NCI-H2196 treated with DMSO at 0.1 percent for 48 hours (cell line): ENCODE measurements around the gene METTL23.
A peak's percentile ranks its signal among the peaks of the same experiment; 100 is the strongest.

ENCODE experiments used
- DNase-seq: peaks from one replicate; lab custom pipeline; 2025; ENCODE audit not compliant: unreplicated experiment; lab: John Stamatoyannopoulos, UW

Gene METTL23, protein sequence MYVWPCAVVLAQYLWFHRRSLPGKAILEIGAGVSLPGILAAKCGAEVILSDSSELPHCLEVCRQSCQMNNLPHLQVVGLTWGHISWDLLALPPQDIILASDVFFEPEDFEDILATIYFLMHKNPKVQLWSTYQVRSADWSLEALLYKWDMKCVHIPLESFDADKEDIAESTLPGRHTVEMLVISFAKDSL

DNA sequence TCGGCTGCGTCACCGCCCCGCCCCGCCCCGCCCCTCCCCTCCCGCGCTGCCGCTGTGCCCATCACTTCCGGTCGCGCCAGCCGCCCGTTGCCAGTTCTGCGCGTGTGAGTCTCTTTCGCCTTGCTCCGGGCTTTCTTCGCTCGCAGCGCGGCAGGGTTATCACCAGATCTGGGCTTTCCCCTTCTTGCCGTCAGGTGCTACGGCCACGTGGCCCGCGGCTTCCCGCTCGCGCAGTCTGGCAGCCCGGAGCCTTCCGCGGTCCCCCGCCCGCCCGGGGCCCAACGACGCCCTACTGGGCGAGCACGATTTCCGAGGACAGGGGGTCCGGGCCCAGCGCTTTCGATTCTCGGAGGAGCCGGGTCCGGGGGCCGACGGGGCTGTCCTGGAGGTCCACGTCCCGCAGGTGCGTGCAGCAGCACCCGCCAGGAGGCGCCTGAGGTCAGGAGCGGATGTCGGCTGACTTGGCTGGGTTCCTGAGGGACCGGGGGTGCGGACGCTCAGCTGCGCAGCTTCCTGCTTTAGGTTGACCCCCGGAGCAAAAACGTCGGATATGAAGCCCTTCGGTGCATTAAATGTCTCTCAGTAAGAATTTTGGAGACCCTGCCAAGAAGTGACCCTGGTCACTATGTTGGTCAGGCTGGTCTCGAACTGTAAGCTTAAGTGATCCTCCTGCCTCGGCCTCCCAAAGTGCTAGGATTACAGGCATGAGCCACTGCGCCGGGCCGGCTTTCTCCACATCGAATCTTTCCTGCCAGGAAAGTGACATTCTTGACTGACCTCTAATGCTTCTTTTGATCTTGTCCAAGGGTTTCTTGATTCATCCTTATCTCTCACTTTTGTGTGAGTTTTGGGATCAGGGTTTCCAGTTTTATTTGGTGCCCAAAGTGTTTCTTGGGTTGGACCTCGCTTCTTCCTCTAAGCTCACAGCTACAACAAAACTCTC is at the start of gene METTL23:
Gene METTL23 (plus strand): TSS at position 64 of the 943 bp plus-strand sequence. CDS start 2,872 bp downstream, outside the sequence.
- DNase-seq: peak; percentile 66

DNA sequence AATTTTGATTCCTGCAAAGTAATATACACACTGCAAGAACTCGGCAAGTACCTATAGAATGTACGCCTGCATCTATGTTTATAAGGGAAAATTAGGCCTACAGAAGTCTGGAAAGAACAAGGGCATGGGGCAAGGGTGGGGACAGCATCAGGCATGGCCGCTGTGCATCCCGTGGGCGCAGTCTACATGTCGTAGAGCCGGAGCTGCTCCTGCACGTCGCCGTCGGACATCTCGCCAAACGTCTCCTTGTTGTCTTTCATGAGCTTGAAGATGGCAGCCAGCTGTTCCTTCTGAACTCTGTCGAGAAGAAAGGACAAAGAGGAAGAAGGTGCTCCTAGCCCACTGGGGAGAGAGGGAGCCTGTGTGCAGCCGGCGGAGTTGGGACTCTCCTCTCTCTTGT is 49.2 kb upstream of the METTL23 start:
- DNase-seq: no peak

DNA sequence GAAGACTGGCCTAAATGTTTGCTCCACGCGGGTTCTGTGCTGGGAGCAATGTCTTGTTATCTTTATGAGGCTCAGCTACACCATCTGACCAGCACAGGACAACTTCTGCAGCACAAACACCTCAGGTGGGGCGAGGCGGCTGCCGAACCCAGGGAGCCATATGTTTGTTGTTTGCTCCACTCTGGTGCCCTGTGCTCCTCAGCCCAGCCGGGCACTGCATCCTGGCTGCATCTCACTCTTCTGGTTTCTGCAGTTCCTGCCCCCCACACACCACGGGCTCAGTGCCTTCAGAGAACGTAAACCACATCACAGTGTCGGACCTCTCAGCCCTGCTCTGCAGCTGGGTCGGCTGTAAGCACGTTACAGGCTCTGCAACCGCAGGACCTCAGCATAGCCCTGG is 48.3 kb upstream of the METTL23 start:
- DNase-seq: no peak

DNA sequence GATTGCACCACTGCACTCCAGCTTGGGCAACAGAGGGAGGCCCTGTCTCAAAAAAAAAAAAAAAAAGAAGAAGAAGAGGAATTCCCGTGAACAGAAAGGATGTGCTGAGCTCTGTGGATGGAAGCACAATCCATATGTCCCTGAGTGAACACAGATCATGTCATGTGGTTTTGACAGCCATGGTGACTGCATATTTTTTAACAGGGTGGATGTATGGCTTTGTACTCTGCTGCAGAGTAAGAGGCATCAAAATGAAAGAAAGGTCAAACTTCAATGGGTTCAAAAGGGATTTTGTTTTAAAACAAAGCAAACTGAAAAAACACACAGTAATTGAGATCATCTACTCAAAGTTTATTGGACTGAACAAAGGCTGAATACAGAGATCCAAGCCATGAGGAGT is 47.4 kb upstream of the METTL23 start:
- DNase-seq: no peak

DNA sequence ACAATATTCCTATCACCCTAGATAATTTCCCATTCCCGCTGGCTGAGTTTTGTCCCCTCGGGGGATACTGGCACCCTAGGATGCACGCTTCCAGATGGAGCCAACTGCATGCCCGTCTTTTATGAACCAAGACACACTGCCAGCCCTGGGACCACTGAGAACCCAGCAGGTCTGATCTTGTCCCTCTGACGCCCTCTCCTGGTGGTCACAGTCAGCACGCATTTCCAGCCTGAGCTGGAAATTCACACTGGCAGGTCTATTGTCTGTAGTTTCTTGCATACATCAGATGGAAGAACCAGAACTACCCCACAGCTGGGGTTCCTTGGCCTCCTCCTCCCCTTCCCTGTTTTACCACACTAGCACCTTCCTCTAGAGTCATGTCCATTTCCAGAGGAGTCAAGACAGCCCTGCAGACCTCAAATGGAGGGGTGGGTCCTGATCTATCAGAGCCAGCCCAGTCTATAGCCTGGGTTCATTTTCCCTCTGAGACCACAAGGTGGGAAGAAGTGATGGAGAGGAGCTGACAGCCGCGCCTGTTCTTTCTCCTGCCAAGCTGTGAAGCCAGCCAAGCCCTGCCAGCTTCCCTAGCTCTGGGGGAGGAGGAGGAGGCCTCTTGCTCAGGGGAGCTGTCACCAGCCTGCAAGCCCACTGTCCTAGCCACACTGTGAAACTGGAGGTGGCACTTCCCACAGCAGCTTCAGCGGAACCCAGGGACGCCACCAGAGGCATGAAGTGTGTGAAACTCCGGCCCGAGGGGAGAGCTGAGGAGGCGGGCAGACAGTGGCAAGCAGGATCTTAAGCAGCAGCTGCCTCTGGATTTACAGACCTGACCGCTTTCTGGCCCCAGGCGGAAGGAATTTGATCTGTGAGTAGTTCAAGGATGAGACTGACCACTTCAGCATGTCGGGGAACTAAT is 45.2 kb upstream of the METTL23 start:
- peak; percentile 47 for DNase-seq

DNA sequence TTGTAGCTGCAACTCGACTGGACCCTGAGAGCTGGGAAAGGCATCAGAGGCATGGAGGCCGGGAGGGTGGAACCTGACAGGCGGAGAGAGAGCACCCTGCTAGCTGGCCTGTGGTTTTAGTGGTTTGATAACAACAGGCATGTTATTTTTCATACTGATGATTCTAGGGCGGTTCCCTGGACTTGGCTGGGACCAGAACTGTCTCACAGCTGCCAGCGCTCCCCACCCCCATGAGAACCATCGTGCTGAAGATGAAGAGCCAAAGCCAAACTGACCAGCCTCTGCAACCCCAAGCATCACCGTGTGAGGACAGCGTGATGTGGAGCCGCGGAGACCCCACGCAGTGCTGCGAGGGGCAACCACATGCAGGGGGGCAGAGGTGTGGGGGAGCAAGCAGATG is 44.3 kb upstream of the METTL23 start:
- DNase-seq: no peak

DNA sequence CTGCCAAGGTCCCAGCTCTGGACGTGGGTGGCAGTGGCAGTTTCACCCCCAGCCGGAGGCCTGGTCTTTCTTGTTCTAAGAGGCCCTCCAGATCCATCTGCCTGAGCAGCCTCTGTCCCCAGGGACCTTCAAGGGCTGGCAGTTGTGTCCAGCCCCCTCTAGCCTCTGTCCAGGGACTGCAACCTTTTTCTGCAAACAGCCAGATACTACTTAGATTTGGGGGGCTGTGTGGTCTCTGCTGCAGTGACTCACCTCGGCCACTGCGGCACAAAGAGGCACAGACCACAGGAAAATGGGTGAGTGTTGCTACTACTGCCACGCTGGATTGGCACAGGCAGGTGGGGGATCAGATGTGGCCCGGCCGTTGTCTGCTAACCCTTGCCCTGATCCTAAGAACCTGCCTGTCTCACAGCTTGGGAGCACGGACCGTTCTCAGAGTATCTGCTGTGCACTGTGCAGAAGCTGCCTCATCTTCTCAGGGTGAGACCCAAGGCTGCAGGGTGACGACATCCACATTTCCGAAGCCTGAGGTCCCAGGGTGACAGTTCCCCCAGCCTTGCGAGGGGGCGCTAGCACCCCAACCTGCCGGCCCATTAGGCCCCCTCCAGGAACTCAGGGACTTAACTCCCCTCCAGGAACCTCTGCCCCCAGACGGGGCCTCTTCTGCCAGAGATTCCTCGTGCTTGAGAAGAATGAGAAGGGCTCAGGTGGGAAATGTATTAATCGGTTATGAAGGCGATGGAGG is 43.5 kb upstream of the METTL23 start:
- no peak for DNase-seq

DNA sequence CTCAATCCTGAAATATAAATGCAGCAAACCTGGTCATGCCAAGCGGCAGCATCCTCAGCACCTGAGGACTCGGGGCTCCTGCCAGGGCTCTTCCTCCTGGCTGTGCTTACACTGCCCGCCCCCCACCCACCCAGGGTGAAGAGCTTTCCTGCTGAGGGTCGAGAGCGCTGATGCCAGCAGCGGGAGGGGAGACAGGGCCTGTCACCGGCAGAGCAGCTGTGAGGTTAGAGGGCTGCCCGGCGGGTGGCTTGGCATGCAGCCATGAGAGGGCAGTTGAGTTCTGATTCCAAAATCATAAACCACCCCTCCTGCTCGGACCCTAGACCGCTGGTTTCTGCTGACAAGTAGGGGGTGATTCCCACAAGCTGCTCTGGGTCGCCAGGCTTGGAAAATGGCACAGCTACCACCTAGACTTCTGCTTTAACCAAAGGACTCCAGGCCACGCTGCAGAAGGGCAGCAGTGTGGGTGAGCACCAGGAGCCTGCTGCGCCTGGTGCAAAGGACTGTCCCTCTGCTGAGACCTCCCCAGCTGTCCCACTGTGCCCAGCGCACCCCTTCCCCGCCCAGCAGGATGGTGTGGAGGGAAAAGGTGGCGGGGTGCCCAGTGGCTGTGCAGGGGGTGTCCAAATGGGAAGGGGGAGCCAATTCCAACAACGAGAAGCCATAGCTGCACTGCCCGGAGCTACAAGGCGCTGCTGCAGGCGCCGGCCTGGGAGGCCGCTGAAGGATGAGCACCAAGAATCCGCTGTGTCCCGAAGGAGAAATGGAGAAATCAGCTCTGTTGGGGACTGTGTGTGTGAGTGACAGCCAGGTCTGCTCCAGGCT is 42.5 kb upstream of the METTL23 start:
- DNase-seq: no peak

DNA sequence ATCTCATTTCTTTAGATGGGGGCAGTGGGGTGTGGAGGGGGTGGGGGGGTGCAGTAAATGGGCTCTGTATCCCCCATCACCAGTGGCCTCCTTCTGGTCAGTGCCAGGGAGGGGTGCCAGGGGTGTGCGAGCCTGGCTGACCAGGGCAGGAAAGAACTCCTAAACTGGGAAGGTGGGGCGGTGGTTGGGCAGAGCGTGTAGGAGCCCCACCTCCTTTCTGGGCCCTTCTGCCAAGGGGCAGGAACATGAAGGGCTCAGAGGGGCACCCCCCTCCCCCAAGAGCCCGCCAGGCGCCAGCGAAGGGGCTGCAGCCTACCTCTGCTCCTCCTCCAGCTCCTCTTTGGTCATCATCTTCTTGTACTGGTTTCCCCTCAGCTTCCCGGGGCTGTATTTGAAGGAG is 41.9 kb upstream of the METTL23 start:
- DNase-seq: no peak

DNA sequence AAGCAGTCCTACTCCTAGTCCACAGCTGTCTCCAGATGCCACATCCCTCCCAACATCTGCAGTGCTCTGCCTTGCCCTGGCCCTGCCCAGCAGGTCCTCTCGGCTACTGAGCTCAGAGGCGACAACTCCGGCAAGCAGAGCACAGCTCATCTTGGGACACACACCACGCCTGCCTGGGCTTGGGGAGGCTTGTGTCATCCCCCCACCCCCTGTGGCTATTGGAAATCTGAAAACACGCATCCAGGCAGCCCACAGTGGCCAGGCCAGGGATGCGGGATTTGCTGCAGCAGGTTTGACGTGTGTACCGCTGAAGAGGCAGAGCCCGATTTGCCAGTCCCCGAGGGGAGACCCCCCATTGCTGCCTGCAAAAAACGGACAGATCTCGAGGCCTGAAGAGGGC is 41.3 kb upstream of the METTL23 start:
- DNase-seq: no peak

DNA sequence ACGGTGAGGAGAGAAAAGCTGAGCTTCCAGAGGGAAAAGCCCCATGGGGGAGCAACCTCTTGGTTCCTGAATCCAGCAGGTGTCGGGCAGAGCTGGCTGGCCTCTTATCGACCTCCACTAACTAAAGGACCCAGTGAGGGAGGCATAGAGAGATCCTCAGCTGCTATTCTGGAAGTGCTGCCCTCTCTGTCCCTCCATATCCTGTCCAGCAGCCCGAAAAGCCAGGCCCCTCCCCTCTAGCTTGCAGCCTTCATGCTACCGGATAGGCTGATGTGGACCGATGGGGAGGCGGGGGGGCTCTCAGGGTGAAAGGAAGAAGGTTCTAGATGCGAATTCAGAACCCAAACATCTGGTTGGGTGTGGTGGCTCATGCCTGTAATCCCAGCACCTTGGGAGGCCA is 40.8 kb upstream of the METTL23 start:
- no peak for DNase-seq

DNA sequence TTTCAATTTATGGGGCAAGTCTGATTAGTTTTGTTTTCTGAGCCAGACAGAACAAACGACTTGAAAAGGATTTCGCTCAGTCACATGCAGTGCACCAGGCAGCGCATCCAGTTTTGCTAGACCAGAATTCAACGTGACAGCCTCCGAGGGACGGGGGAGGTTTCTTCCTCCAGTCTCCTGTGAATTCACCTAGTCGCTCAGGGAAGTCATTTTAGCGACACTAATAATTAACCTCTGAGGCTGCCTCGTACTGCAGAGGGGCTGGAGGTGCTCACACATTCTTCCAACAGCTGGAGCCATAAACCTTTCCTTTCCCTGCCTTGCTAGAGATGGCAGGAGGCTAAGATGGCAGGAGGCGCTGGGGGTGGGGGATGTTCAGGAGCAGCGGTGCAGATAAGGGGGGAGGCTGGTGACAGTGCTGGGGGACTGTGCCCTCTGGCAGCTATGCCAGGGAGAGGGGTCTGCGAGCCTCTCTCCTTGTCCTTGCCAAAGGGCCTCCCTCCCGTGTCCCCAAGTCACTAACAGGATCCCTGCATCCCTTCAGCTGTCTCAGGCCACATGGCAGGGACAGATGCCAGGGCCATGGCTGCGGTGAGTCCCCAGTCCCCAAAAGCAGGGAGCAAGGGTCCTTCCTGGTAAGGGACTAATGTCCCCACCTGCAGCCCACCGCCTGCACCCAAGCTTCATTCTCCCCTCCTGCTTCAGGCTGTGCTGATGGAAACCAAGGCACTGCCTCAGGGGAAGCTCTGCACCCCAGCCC is 39.9 kb upstream of the METTL23 start:
- DNase-seq: no peak

DNA sequence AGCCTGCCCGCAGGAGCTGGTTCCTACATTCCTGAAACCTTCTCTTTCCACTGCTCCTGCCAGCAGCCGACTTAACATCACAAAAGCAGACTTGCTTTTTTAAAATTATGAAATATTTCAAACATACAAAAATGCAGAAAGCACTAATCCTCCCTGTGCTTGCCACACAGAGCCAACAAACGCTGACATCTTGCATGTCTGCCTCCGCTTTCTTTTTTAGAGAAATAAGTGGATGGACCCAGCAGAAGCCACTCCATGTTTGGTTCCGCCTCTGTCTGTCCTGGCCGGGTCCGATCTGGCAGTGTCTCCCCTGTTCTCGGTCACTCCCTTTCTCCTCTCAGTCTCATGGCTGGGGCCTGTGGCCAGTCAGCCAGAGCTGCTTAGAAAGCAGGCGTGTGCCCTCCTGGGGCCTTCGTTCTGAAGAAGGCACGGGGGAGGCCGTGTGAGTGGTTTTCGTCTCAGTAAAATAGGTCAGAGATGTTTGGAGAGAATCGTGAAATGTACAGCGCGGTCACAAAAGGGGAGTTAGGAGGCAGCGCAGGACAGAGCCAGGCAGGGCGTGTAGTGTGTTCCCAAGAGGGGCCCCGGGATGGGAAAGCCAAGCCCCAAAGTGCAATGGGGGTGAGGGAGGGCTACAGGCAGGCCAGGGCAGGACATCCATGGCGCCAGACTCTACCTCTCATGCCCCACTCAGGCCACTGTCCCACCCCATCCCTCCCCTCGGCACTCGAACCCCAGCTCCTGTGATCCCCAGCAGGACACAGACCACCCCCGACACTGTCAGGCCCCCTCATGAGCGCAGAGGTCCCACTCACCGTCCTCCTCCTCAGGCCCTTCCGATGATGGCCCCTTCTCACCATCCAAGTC is 39.1 kb upstream of the METTL23 start:
- DNase-seq: no peak

DNA sequence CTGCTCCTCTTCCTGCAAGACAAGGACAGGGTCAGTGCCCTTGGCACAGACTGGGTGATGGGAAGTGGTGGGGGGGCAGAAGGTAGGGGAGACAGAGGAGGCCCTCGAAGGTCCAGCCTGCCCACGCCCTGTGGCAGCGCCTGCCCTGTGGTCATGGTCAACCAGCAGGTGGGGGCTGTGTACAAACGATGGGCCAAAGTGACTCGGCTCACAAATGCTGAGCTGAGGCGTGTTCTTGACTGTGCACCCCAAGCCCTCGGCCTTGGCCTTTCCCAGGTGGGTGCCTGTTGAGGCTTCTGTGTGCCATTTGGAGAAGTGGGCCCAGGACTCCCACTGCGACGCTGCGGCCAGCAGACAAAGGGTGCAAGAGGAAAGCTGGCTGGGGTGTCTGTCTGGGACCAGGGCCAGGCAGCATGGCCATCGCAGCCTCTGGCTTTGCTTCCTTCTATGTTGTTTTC is 38.4 kb upstream of the METTL23 start:
- DNase-seq: no peak

DNA sequence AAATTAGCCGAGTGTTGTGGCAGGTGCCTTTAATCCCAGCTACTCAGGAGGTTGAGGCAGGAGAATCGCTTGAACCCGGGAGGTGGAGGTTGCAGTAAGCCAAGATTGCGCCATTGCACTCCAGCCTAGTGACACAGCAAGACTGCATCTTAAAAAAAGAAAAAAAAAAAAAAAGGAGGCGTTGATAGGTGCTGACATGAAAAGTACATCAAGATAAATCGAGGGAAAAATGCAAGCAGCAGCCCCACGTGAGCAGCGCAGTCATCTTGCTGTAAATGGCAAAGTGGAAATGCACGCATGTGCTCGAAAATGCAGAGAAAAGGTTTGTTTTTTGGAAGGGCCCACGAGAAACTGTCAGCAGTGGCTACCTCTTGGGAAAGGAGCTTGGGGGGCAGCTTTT is 36.8 kb upstream of the METTL23 start:
- DNase-seq: no peak

DNA sequence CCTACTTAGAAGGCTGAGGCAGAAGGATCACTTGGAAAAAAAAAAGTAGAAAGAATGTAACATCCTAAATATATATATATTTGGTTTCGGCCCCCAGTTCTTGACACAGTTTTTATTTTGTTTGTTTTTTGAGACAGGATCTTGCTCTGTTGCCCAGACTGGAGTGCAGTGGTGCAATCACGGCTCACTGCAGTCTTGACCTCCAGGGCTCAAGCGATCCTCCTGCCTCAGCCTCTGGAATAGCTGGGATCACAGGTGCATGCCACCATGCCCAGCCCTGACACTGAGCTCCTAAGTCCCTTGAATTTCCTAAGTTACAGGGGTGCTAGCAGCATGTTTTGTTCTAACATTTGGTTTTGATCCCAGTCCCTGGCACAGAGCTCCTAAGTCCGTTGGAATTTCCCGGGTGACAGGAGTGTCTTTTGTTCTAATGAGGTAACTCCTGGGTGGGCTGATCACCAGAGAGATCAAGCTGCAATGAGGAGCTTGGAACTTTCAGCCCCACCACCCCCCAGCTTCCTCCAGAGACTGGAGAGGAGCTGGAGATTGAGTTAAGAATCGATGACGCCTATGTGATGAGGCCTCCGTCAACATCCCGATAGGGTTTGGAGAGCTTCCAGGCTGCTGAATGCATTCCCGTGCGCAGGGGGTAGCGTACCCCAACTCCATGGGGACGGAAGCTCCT is 35.9 kb upstream of the METTL23 start:
- no peak for DNase-seq

DNA sequence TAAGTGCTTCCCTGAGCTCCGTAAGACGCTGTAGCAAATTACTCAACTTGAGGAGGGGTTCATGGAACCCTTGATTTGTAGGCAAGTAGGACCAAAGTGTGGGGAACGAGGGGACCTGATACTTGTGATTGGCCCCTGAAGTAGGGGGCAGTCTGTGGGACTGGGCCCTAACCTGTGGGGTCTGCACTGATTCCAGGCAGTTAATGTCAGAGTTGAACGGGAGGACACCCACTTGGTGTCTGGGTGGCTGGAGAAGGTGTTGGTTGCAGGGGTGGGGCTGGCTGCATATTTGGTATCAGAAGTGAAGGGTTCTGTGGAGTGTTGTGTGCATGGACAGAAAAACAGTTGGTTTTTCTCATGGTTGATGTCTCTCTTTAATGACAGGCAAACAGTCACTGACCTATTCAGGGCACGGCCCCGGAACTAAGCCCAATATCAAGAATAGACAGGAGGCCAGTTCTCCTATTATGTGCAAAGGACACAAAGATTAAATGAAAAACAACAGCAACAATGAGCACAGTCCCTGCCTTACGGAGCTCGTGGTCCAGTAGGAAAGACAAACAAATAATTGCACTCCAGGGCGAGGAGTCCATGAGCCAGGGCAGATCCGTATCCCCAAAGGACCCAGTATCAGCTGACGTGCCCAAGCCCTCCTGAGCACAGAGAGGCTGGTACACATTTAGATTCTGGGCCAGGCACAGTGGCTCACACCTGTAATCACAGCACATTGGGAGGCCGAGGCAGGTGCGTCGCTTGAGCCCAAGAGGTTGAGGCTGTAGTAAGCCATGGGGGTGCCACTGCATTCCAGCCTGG is 35.1 kb upstream of the METTL23 start:
- DNase-seq: no peak
